GM12864 (cell line): ENCODE data around the gene ATP6V0E1.
"Not testable (repeated sequence)": the region's sequence is repeated elsewhere in the genome, so short reads cannot be mapped to it uniquely, and the experiment has no call there.

Source experiments
- DNase-seq: peaks from one replicate; pipeline ENCODE4 v3.0.0-alpha.2; 2011; ENCODE audit warnings: low read depth
- H3K4me3 ChIP-seq: 2 replicates; pipeline ENCODE4 v1.5.1; 2011; ENCODE audit warnings: mild to moderate bottlenecking, low read depth, low read length, control low read depth
- CTCF ChIP-seq: IDR thresholded peaks from 2 replicates; pipeline ENCODE4 v1.5.1; 2011; ENCODE audit warnings: low read depth, mild to moderate bottlenecking, moderate library complexity, low read length, control low read depth, inconsistent platforms; ENCODE audit errors: missing control alignments

ATP6V0E1 gene

GRCh38 chr5:173042763-173043107 lies 59.2 kb downstream of the ATP6V0E1 start:
- no peak overlapping the region for H3K4me3 ChIP-seq
- no peak for TF ChIP-seq CTCF
- no peak for DNase-seq

GRCh38 chr5:173045474-173045873 lies 61.9 kb downstream of the ATP6V0E1 start:
- no peak for DNase-seq
- no peak overlapping the region for H3K4me3 ChIP-seq
- TF ChIP-seq CTCF, result no peak

GRCh38 chr5:173047096-173047837 lies 63.7 kb downstream of the ATP6V0E1 start:
- DNase-seq, result not testable (repeated sequence)

GRCh38 chr5:173047838-173048105 lies 64.2 kb downstream of the ATP6V0E1 start:
- no peak overlapping the region for H3K4me3 ChIP-seq
- TF ChIP-seq CTCF, result no peak
- no peak for DNase-seq

More at GRCh38 chr5:173047096-173047837, 63.7 kb downstream of the ATP6V0E1 start:
- H3K4me3 ChIP-seq, result not testable (repeated sequence)

- no peak overlapping the region for H3K4me3 ChIP-seq
- TF ChIP-seq CTCF, result no peak
- DNase-seq, result no peak
Observed at GRCh38 chr5:173050791-173051190, 67.2 kb downstream of the ATP6V0E1 start.

GRCh38 chr5:173051746-173052145 lies 68.2 kb downstream of the ATP6V0E1 start:
- no peak for DNase-seq
- H3K4me3 ChIP-seq, result no peak overlapping the region
- no peak for TF ChIP-seq CTCF

GRCh38 chr5:173053041-173053440 lies 69.5 kb downstream of the ATP6V0E1 start:
- H3K4me3 ChIP-seq, result no peak overlapping the region
- no peak for TF ChIP-seq CTCF
- DNase-seq, result no peak
